ENCODE results near the gene DGCR6.

- TF ChIP-seq, protein P1, sequence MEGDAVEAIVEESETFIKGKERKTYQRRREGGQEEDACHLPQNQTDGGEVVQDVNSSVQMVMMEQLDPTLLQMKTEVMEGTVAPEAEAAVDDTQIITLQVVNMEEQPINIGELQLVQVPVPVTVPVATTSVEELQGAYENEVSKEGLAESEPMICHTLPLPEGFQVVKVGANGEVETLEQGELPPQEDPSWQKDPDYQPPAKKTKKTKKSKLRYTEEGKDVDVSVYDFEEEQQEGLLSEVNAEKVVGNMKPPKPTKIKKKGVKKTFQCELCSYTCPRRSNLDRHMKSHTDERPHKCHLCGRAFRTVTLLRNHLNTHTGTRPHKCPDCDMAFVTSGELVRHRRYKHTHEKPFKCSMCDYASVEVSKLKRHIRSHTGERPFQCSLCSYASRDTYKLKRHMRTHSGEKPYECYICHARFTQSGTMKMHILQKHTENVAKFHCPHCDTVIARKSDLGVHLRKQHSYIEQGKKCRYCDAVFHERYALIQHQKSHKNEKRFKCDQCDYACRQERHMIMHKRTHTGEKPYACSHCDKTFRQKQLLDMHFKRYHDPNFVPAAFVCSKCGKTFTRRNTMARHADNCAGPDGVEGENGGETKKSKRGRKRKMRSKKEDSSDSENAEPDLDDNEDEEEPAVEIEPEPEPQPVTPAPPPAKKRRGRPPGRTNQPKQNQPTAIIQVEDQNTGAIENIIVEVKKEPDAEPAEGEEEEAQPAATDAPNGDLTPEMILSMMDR (IDR thresholded peaks at IDR 0.05): no peak
- TF ChIP-seq EP300 (IDR thresholded peaks at IDR 0.05) (no peak), POLR2A (IDR thresholded peaks at IDR 0.05) (no peak)
Observed at GRCh38 chr22:18933914-18934313, 27.8 kb downstream of the DGCR6 start.
